ENCODE measurements around the gene FOXD4L6.
"Not testable (repeated sequence)": the region's sequence is repeated elsewhere in the genome, so short reads cannot be mapped to it uniquely, and the experiment has no call there.

- TF ChIP-seq EZH2 (IDR thresholded peaks at IDR 0.05; ENCODE audit: borderline replicate concordance, low read depth, low read length); ZNF592 (IDR thresholded peaks at IDR 0.05); CBX1 (IDR thresholded peaks at IDR 0.05; ENCODE audit: low read depth); ETS1 (conservative IDR thresholded peaks at IDR 0.05; ENCODE audit: control insufficient read depth, low read depth, low read length); MLLT1 (IDR thresholded peaks at IDR 0.05); ELK1 (CRISPR knock-in tag; IDR thresholded peaks at IDR 0.05): not testable (repeated sequence)
Observed at GRCh38 chr9:41087157-41087780, 41.2 kb downstream of the FOXD4L6 start.
